HG03097 (cell line): ENCODE results near the gene UBC.
"Not testable (repeated sequence)": the region's sequence is repeated elsewhere in the genome, so short reads cannot be mapped to it uniquely, and the experiment has no call there.

Source experiments
- ATAC-seq: cut with Tn5 transposase; IDR thresholded peaks from one replicate; pipeline ENCODE4 v1.9.1; 2021; ENCODE audit not compliant: unreplicated experiment, low FRiP score

The UBC gene

GRCh38 chr12:124938108-124938507, 23.7 kb upstream of the UBC start:
- ATAC-seq = no peak

- ATAC-seq = not testable (repeated sequence)
Observed at GRCh38 chr12:124931528-124931927, 17.1 kb upstream of the UBC start.

GRCh38 chr12:124930586-124930985, 16.1 kb upstream of the UBC start:
- no peak for ATAC-seq

- ATAC-seq = no peak
Observed at GRCh38 chr12:124929649-124930419, 15.4 kb upstream of the UBC start.

- ATAC-seq = no peak
Observed at GRCh38 chr12:124928912-124929530, 14.6 kb upstream of the UBC start.

- ATAC-seq = peak; percentile 16
Observed at GRCh38 chr12:124928095-124928911, 13.9 kb upstream of the UBC start.

GRCh38 chr12:124927201-124928094, 13.0 kb upstream of the UBC start:
- peak; percentile 64 for ATAC-seq

GRCh38 chr12:124925782-124926181, 11.3 kb upstream of the UBC start:
- ATAC-seq = not testable (repeated sequence)

GRCh38 chr12:124925117-124925516, 10.7 kb upstream of the UBC start:
- ATAC-seq = no peak

GRCh38 chr12:124923905-124924734, 9.7 kb upstream of the UBC start:
- no peak for ATAC-seq

- peak; percentile 39 for ATAC-seq
Observed at GRCh38 chr12:124921200-124922031, 7.0 kb upstream of the UBC start.

- ATAC-seq = no peak
Observed at GRCh38 chr12:124920353-124920935, 6.0 kb upstream of the UBC start.

GRCh38 chr12:124919521-124920352, 5.3 kb upstream of the UBC start:
- ATAC-seq = no peak

- ATAC-seq = not testable (repeated sequence)
Observed at GRCh38 chr12:124918622-124918988, 4.2 kb upstream of the UBC start.

- no peak for ATAC-seq
Observed at GRCh38 chr12:124917841-124918621, 3.6 kb upstream of the UBC start.

- ATAC-seq = peak; percentile 41
Observed at GRCh38 chr12:124917135-124917840, 2.8 kb upstream of the UBC start.
